Activated CD4-positive, alpha-beta T cell treated with anti-CD3 and anti-CD28 coated beads for 48 hours (primary cell): ENCODE measurements around the gene MAPK8.
"Not testable (repeated sequence)": the region's sequence is repeated elsewhere in the genome, so short reads cannot be mapped to it uniquely, and the experiment has no call there.

Source experiments
- DNase-seq: peaks from one replicate; pipeline ENCODE4 v3.0.0-alpha.2; 2020

The MAPK8 gene

DNA sequence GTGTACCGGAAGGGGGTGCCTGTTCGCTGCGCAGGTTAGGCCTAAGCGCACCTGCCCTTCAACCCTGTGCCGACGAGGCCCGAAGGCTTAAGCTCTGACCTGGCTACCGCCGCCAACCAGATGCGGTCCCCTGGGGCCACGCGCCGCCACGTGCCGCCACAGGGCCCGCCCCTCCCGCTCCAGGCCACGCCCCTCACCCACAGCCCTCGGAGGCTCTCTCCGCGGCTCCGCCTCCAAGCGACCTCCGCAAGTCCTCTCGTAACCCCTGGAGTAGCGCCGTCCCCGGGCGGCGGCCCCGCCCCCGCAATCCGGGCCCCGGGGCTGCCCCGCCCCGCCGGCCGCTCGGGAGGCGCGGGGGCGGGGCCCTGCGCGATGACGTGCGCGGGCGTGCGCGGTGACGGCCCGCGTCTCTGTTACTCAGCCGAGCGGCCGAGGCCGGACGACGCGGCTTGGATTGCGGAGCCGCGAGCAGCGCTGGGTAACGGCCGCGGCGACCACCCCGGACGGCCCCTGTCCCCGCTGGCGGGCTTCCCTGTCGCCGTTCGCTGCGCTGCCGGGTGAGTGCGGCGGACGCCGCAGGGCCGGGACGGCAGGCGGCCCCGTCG, at the start of gene MAPK8:
TSS of gene MAPK8 (plus strand) at position 413 of the 605 bp plus-strand sequence. CDS start 94,984 bp downstream, outside the sequence.
- peak; percentile 93 for DNase-seq

GRCh38 chr10:48257407-48257961, 49.0 kb upstream of the MAPK8 start:
- DNase-seq = no peak

- DNase-seq = no peak
Measured at GRCh38 chr10:48258105-48258504, 48.4 kb upstream of the MAPK8 start.

- DNase-seq = peak; percentile 37
Measured at GRCh38 chr10:48266528-48266927, 39.9 kb upstream of the MAPK8 start.

- no peak for DNase-seq
Measured at GRCh38 chr10:48271047-48271730, 35.3 kb upstream of the MAPK8 start.

DNA sequence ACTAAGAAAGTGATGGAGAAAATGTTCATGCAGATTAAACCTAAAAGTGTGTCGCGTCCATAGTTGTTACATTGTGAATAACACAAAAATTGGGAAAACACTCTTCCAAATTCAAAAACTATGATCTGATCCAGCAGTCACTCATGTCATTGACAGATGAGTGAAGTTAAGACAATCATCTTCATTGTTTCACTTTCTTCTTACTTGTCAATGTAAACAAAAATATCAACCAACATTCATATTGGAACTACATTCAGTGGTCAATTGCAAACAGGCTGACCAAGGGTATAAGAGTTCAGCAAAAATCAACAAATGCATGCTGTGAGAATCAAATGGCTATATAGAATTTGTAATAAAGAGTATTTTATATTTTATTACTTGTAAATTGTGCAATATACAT, 33.8 kb upstream of the MAPK8 start:
- no peak for DNase-seq

- no peak for DNase-seq
Measured at GRCh38 chr10:48273741-48274140, 32.7 kb upstream of the MAPK8 start.

GRCh38 chr10:48274636-48275035, 31.8 kb upstream of the MAPK8 start, which contains the start of gene FRMPD2:
FRMPD2 (minus strand) TSS chr10:48274696; CDS start chr10:48274567, 129 bp downstream.
- DNase-seq = no peak

DNA sequence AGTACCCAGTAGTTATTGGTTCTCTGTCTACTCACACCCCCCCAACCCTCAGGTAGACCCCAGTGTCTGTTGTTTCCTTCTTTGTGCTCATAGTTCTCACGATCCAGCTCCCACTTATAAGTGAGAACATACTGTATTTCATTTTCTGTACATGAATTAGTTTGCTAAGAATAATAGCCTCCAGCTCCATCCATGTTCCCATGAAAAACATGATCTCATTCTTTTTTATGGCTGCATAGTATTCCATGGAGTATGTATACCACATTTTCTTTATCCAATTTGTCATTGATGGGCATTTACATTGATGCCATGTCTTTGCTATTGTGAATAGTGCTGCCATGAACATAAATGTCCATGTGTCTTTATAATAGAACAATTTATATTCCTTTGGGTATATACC, 29.4 kb upstream of the MAPK8 start:
- DNase-seq = no peak

GRCh38 chr10:48279081-48279751, 27.3 kb upstream of the MAPK8 start:
- no peak for DNase-seq

DNA sequence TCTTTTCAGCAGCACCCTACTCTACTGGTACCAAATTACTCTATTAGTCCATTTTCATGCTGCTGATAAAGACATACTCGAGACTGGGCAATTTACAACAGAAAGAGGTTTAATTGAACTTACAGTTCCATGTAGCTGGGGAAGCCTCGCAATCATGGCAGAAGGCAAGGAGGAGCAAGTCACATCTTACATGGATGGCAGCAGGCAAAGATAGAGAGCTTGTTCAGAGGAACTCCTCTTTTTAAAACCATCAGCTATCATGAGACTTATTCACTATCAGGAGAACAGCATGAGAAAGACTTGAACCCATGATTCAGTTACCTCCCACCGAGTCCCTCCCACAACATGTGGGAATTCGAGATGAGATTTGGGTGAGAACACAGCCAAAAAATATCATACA, 24.8 kb upstream of the MAPK8 start:
- DNase-seq = not testable (repeated sequence)

DNA sequence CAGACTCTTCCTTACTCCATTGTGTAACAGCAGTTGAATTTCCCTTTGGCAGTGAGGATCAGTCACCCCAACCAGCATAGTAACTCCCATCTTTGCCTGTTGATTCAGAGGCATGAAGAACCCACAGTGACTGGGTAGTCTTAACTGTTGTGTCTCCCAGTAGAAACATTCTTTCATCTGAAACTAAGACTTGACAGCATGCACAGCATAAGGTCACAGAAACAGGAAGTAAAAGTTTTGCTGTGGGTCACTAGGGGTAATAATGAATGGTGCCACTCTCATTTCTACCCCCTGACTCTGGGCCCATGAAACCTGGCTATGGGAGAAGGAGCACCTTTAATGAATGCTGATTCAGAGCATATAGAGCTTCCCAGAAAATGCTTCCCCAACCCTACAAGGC, 23.6 kb upstream of the MAPK8 start:
- no peak for DNase-seq

GRCh38 chr10:48284002-48284546, 22.4 kb upstream of the MAPK8 start:
- DNase-seq = no peak

DNA sequence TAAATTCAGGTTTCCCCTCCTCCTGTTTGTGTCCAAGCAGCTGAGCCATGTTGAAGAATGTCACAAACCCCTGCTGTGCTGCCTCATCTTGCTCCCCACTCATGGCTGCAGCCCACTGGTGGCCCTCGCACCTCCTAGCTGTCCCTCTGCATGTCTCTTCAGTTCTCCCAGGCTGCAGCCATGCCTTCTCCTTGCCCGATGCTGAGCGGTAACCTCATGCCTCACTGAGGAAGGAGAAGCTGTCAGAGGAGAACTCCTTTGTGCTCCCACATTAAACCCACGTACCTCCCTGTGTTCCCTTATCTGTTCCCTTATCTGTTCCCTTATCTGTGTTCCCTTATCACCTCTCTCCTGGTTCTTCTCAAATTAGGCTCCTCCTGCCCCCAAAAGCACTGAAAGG, 21.7 kb upstream of the MAPK8 start:
- DNase-seq = no peak

DNA sequence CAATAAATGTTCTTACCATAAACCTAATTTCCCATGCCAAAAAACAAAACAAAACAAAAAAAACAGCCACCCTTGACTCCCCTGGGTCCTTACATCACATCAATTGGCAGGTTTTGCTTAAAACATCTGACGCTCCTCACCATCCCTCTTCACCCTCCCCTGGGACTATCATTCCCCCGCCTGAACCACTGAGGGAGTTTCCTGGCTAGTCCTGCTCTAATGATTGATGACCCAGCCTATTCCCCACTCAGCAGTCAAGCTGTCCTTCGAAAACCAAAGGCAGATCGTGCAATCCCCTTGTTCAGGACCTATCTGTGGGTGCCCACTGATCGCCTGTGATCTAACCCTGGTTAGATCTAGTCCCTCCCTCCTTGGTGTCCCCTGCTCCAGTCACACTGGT, 20.8 kb upstream of the MAPK8 start:
- no peak for DNase-seq

GRCh38 chr10:48286356-48286755, 20.1 kb upstream of the MAPK8 start:
- no peak for DNase-seq

DNA sequence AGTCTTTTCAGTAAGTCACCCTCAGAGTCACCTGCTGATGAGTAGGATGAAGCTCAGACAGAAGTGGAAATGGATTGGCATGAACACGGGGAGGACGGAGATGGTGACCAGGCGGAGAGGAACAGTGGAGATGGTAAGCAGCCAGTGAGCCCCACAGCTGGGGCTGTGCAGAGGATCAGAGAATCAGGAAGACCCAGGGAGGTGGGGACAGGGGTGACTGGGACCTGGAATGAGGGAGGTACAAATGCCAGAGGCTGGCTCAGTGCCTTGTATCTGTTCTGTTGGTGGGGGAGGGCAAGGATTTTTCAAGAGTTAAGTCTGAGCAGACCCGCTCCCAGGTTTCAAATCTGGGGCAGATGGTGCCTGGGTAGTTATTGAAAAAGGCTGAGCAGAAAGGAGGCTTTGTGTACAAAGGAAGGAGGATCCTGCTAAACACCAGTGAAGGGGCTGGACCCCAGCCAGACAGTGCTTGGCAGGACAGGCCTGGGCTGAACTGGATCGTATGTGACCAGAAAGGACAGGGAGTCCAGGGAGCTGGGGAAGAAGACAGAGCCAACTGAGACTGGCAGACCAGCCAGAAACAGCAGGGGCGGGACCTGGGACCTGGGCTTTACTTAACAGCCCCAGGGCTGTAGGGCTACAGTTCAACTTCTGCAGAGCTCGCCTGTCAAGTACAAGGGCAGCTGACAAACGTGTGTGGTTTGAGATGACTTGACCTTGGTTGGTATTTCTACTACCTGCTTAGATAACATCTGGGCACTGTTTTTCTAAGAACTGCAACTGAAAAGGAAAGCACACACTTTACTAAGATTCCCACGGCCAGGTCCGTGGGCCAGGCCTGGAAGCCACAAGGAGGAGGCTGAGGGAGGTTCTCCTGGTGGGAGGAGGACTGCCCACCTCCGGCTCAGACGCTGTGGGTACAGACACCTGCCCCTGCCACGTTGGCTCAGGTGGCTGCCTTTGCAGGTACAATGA, 18.8 kb upstream of the MAPK8 start:
- no peak for DNase-seq

DNA sequence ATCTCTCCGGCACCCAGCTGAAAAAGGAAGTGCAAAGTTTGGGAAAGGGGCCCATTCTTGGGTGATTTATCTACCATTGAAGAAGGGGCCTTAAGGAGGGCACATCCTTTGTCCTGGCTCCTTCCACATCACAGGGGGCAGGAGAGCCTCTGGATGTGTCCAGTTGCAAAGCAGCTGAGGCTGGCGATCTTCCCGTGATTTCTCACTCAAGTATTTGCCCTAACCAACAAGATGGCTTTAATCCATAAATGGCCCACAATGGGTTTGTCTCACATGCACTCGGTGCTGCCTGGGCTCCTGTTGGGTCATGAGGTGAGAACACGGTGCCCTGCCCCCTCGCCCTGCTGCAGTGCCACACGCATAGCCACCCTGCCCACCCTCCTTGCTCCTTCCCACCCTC, 17.8 kb upstream of the MAPK8 start:
- no peak for DNase-seq

DNA sequence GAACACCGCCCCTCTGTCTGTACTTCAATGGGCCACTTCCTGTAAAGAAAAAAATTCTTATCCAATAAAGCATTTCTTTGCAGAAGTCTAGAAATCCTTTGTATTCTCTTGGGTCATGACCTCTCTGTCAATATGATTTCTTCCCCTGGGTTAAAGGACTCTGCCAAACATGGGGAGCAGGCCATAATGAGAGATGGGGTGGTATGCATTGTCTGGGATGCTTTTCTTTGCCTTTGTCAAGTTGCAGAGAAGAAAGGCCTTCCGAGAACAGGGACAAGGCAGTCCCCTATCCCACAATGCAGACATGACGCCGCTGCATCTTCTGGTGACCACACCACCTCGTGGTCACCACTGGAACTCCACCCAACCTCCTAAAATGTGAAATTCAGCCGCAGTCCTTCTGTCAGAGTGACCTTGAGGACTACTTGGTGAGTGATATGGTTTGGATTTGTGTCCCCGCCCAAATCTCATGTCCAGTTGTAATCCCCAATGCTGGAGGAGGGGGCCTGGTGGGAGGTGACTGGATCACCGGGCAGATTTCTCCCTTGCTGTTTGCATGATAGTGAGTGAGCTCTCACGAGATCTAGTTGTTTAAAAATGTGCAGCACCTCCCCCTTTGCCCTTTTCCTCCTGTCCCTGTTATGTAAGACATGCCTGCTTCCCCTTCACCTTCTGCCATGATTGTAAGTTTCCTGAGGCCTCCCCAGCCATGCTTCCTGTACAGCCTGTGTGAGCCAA, 16.8 kb upstream of the MAPK8 start:
- peak; percentile 57 for DNase-seq

- no peak for DNase-seq
Measured at GRCh38 chr10:48290286-48290685, 16.2 kb upstream of the MAPK8 start.

- DNase-seq = no peak
Measured at GRCh38 chr10:48291190-48291589, 15.3 kb upstream of the MAPK8 start.

DNA sequence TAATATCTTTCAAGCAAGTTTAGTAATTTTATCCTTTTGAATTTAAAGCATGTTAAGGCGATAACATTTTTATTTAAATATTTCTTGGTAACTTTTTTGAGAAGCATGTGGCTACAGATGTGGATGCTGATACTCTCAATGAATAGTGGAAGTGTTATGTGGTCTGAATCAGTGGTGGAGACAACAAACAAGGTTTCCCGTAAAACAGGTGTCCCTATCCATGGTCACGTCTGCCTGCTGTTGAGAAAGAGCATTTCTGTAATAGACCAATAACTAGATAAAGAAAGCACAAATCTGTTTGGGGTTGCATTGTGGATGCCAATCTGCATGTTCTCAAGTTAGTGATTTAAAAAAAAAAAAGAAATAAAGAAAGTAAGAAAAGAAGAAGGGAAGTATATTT, 13.9 kb upstream of the MAPK8 start:
- no peak for DNase-seq
